T-cell (primary cell): ENCODE results near the gene TRIM23. TPM values are rescaled to one million over a fixed set of nuclear protein-coding genes. Genes with fewer than 3 reads are reported as not detected.

Experiments
- ATAC-seq, 4 experiments: fragments of 200-7000 bp in 3 of 4; fragments of 150-1000 bp in 1 of 4; cut with Tn5 transposase; replicated peaks in 1 of 4; 1 replicate in 3 of 4; 2 replicates in 1 of 4; pipeline ENCODE4 v1.10.0; 2021; ENCODE audit warnings: moderate library complexity in 3 of 4, mild to moderate bottlenecking in 2 of 4, moderate number of reproducible peaks in 1 of 4
- CTCF ChIA-PET, 2 donors: fragments of 300-600 bp; sonication (Branson Sonifier 250); formaldehyde crosslinking; loops; one replicate each; lab custom pipeline; 2022; ENCODE audit warnings: antibody characterized with exemption in 2 of 2; lab: Charles Lee
- POLR2A ChIA-PET, 2 donors: fragments of 300-600 bp; sonication (Branson Sonifier 250); formaldehyde crosslinking; loops; one replicate each; lab custom pipeline; 2022; ENCODE audit warnings: antibody characterized with exemption in 2 of 2; lab: Charles Lee
- DNase-seq, 35 experiments: peaks; one replicate each; pipeline versions ENCODE4 v3.0.0 to v3.0.0-alpha.2; 2013 to 2023
- H3K27ac ChIP-seq: one replicate; pipeline ENCODE4 v1.5.1; 2013; ENCODE audit warnings: low read length
- H3K27me3 ChIP-seq, 2 experiments: replicated peaks in 1 of 2; 1 replicate in 1 of 2; 2 replicates in 1 of 2; pipeline versions ENCODE4 v1.6.1 to v1.7.0; 2013; ENCODE audit warnings: low read length in 1 of 2, mixed read lengths in 1 of 2; ENCODE audit not compliant: control insufficient read depth in 2 of 2, insufficient read depth in 2 of 2; ENCODE audit errors: extremely low read depth in 1 of 2
- H3K36me3 ChIP-seq, 2 donors: 1 replicate in 1 of 2; 2 replicates in 1 of 2; pipeline versions ENCODE4 v1.6.1 to v1.7.0; 2013; ENCODE audit warnings: low read length in 1 of 2; ENCODE audit not compliant: control insufficient read depth in 2 of 2, insufficient read depth in 1 of 2; ENCODE audit errors: extremely low read depth in 1 of 2
- H3K4me1 ChIP-seq, 2 experiments: 1 replicate in 1 of 2; 2 replicates in 1 of 2; pipeline versions ENCODE4 v1.6.1 to v1.7.0; 2013; ENCODE audit warnings: low read length in 2 of 2, mixed read lengths in 1 of 2; ENCODE audit not compliant: insufficient read depth in 2 of 2, control insufficient read depth in 1 of 2; ENCODE audit errors: extremely low read depth in 1 of 2
- H3K4me3 ChIP-seq, 2 donors: 1 replicate in 1 of 2; 2 replicates in 1 of 2; pipeline versions ENCODE4 v1.5.1 to v1.7.0; 2013; ENCODE audit warnings: mild to moderate bottlenecking in 2 of 2, low read length in 1 of 2, moderate library complexity in 1 of 2; ENCODE audit not compliant: control insufficient read depth in 1 of 2; ENCODE audit errors: extremely low read depth in 1 of 2
- H3K9me3 ChIP-seq: 2 replicates; pipeline ENCODE4 v1.7.0; 2013
- H3K27ac Mint-ChIP-seq, 2 donors: one replicate each; pipeline ENCODE4 v1.8.0; 2020 to 2021; ENCODE audit warnings: mild to moderate bottlenecking in 2 of 2, mixed read lengths in 2 of 2
- H3K27me3 Mint-ChIP-seq, 2 donors: one replicate each; pipeline ENCODE4 v1.8.0; 2021 to 2022; ENCODE audit warnings: mixed read lengths in 2 of 2
- H3K36me3 Mint-ChIP-seq: one replicate; pipeline ENCODE4 v1.8.0; 2021; ENCODE audit warnings: mixed read lengths
- H3K4me1 Mint-ChIP-seq, 3 donors: one replicate each; pipeline ENCODE4 v1.8.0; 2020 to 2022; ENCODE audit warnings: mixed read lengths in 3 of 3, mild to moderate bottlenecking in 1 of 3
- H3K4me3 Mint-ChIP-seq, 3 donors: one replicate each; pipeline ENCODE4 v1.8.0; 2020 to 2022; ENCODE audit warnings: mild to moderate bottlenecking in 3 of 3, mixed read lengths in 3 of 3, moderate library complexity in 3 of 3
- H3K9me3 Mint-ChIP-seq, 3 donors: one replicate each; pipeline ENCODE4 v1.8.0; 2020 to 2022; ENCODE audit warnings: mixed read lengths in 3 of 3
- WGBS: methylation state at CpG from one replicate; pipeline ENCODE4 v1.1.5; 2013; ENCODE audit warnings: missing lambda C conversion rate; ENCODE audit not compliant: insufficient coverage; 5-methylcytosine and 5-hydroxymethylcytosine counted together
- total RNA-seq, 35 experiments: library from RNA in 6 of 35; stranded (reverse) in 6 of 35; fragments of 120-200 nt in 1 of 35; gene quantifications; one replicate each; pipeline versions ENCODE4 v1.2.1 to v1.2.4 and lab custom pipeline; 2013 to 2026

The TRIM23 gene
- total RNA-seq, 5 donors from 2014 or later (not counting 1 experiment from before 2014, with no cell fraction given), result 17.5 to 23.2 (median 20.7) TPM

DNA sequence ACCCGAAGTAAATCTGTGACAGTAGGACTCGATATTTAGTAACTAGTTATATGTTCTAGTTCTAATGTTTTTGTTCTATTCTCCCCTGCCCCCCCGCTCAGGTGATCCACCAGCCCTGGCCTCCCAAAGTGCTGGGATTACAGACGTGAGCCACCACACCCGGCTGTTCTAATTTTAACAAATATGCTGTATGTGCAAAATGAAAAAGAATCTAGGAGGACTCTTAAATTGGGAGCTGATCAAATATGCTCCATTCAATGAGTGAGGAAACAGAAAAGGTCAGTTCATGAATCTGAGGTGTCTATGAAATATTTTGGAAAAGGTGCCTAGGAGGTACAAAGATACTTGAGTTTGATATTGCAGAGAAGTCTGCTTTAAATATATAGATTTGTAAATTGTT lies 78.0 kb downstream of the TRIM23 start:
- CTCF ChIA-PET, result no interaction called here
- peaks cover 45% of the 10 kb centered on the region for H3K36me3 Mint-ChIP-seq
- no peak overlapping the region for H3K4me3 ChIP-seq
- H3K4me3 Mint-ChIP-seq, result no peak overlapping the region
- POLR2A ChIA-PET, result interaction anchor here in 1 of 2 donors (1.0 kb wide), 1 partner anchor 78 kb away, joined by 8 read pairs; the partner anchor contains the start of gene TRIM23
- no peaks in the 10 kb centered on the region for H3K4me1 ChIP-seq
- H3K27me3 Mint-ChIP-seq, result no peaks in the 10 kb centered on the region
- no peak overlapping the region for H3K27ac ChIP-seq
- no peak for ATAC-seq
- no peaks in the 10 kb centered on the region for H3K9me3 Mint-ChIP-seq
- no peak for DNase-seq
- no peaks in the 10 kb centered on the region for H3K9me3 ChIP-seq
- H3K27me3 ChIP-seq, result no peaks in the 10 kb centered on the region
- peaks cover 0 to 6% (median 5%) of the 10 kb centered on the region in 3 donors for H3K4me1 Mint-ChIP-seq
- peaks cover 0 to 37% of the 10 kb centered on the region in 2 donors for H3K36me3 ChIP-seq
- H3K27ac Mint-ChIP-seq, result no peak overlapping the region
- WGBS, result 100% methylated on average over 1 of the region's 5 CpGs

DNA sequence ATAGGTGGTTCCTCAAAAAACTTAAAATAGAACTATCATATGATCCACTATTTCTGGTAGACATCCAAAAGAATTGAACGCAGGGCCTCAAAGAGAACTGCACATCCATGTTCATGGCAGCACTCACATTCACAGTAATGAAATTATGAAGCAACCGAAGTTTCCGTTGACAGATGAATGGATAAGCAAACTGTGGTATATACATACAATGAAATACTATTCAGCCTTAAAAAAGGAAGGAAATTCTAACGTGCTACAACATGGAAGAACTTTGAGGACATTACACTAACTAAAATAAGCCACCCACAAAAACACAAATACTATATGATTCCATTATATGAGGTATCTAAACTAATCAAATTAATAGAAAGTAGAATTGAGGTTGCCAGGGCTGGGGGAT lies 79.7 kb downstream of the TRIM23 start:
- no peak overlapping the region for H3K27ac ChIP-seq
- H3K4me3 Mint-ChIP-seq, result no peak overlapping the region
- peaks cover 3 to 40% of the 10 kb centered on the region in 2 donors for H3K36me3 ChIP-seq
- no CpG with 5 or more reads among the region's 4 CpGs for WGBS
- peaks cover 0 to 5% (median 1%) of the 10 kb centered on the region in 3 donors for H3K4me1 Mint-ChIP-seq
- peaks cover 39% of the 10 kb centered on the region for H3K36me3 Mint-ChIP-seq
- ChIA-PET CTCF (no interaction called here), POLR2A (interaction anchor here in 1 of 2 donors (0.6 kb wide), 1 partner anchor 77 kb away, joined by 4 read pairs; no protein-coding TSS in a partner anchor)
- H3K9me3 Mint-ChIP-seq, result no peaks in the 10 kb centered on the region
- no peak overlapping the region for H3K4me3 ChIP-seq
- no peaks in the 10 kb centered on the region for H3K9me3 ChIP-seq
- H3K27me3 Mint-ChIP-seq, result no peaks in the 10 kb centered on the region
- no peak for ATAC-seq
- no peak for DNase-seq
- no peaks in the 10 kb centered on the region for H3K4me1 ChIP-seq
- H3K27ac Mint-ChIP-seq, result no peak overlapping the region
- H3K27me3 ChIP-seq, result no peaks in the 10 kb centered on the region

DNA sequence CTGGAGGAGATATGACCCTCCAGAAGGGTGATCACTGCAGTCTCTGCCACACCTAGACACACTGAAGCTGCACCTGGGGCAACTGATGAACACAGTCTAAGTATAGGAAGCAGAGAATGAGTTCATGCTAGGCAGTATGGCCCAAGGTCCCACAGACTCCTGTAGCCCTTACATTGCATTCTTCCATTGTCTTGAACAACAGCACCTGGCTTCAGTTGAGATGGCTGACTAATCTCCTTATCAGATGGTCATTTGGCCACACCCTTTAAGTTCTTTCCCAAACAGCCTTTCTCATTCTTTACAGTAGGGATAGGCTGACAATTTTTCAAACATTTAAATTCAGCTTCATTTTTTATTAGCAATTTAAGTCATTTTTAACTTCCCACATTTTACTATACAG lies 84.3 kb downstream of the TRIM23 start:
- Mint-ChIP-seq H3K27ac (no peak overlapping the region), H3K4me3 (no peak overlapping the region), H3K36me3 (peaks cover 36% of the 10 kb centered on the region), H3K9me3 (no peaks in the 10 kb centered on the region), H3K4me1 (peaks cover 0 to 2% (median 0%) of the 10 kb centered on the region in 3 donors), H3K27me3 (no peaks in the 10 kb centered on the region)
- ChIA-PET CTCF (no interaction called here), POLR2A (interaction anchor here in 1 of 2 donors (0.6 kb wide), 1 partner anchor 92 kb away, joined by 3 read pairs; no protein-coding TSS in a partner anchor)
- no peak overlapping the region for H3K27ac ChIP-seq
- ATAC-seq (no peak), DNase-seq (no peak)
- no peaks in the 10 kb centered on the region for H3K4me1 ChIP-seq
- no peak overlapping the region for H3K4me3 ChIP-seq
- H3K9me3 ChIP-seq, result no peaks in the 10 kb centered on the region
- H3K36me3 ChIP-seq, result peaks cover 11 to 29% of the 10 kb centered on the region in 2 donors
- H3K27me3 ChIP-seq, result no peaks in the 10 kb centered on the region

Other genes with a start within 250 kb of the TRIM23 start
- 1 to 10 TPM; 2.0 to 5.3 (median 4.0) TPM for gene ADAMTS6, start 142.4 kb downstream of the TRIM23 start, total RNA-seq
- 10 to 100 TPM; 12.4 to 85.4 (median 50.5) TPM for gene CENPK, start 61.2 kb downstream of the TRIM23 start, total RNA-seq
- gene PPWD1, start 61.0 kb downstream of the TRIM23 start, total RNA-seq, result 100 to 1,000 TPM in 1 of 5 donors, 10 to 100 TPM in 4; 79.2 to 102 (median 94.3) TPM
- 10 to 100 TPM in 1 of 5 donors, 1 to 10 TPM in 4; 3.7 to 12.2 (median 6.1) TPM for gene SHLD3, start 694 bp upstream of the TRIM23 start, total RNA-seq
- gene TRAPPC13, start 694 bp upstream of the TRIM23 start, total RNA-seq, result 10 to 100 TPM; 14.3 to 19.2 (median 16.5) TPM
- 10 to 100 TPM; 28.7 to 60.1 (median 35.0) TPM for gene SGTB, start 97.8 kb upstream of the TRIM23 start, total RNA-seq
- 1 to 10 TPM; 1.5 to 7.6 (median 4.1) TPM for gene NLN, start 97.9 kb upstream of the TRIM23 start, total RNA-seq